ENCODE results near the gene RARB.

- TF ChIP-seq CTCF (optimal IDR thresholded peaks at IDR 0.05 in 1 of 3, IDR thresholded peaks at IDR 0.05 in 1 of 3, conservative IDR thresholded peaks at IDR 0.05 in 1 of 3; ENCODE audit: extremely low read depth in 1 of 3, insufficient read depth in 2 of 3, low read length in 3 of 3) (no peak), EZH2 (IDR thresholded peaks at IDR 0.05; ENCODE audit: low read length) (no peak)
Observed at GRCh38 chr3:25471081-25471768, 43.2 kb downstream of the RARB start.
